ENCODE results near the gene C2CD2. TPM values are rescaled to one million over a fixed set of nuclear protein-coding genes. Genes with fewer than 3 reads are reported as not detected.

Gene C2CD2
- total RNA-seq, 2 experiments from 2014 or later, result 8.2 to 8.8 TPM

GRCh38 chr21:41971891-41972290 is 18.1 kb upstream of the C2CD2 start:
- no peak for ATAC-seq (ENCODE audit: poor library complexity)
- intact Hi-C loops (cut with DNase I, micrococcal nuclease), result no loop called here
- H3K27ac ChIP-seq (ENCODE audit: low read depth in 1 of 2, low read length in 2 of 2), result no peak overlapping the region
- peaks cover 0 to 18% of the 10 kb centered on the region in 2 experiments for H3K9me3 ChIP-seq (ENCODE audit: control insufficient read depth in 1 of 2, insufficient read depth in 1 of 2, low read length in 2 of 2)
- ChIA-PET POLR2A (no interaction called here), CTCF (no interaction called here)
- Mint-ChIP-seq H3K36me3 (ENCODE audit: low read depth) (no peaks in the 10 kb centered on the region), H3K4me3 (no peak overlapping the region), H3K27me3 (no peaks in the 10 kb centered on the region), H3K27ac (no peak overlapping the region), H3K4me1 (ENCODE audit: low read depth) (peaks cover 22% of the 10 kb centered on the region), H3K9me3 (no peaks in the 10 kb centered on the region)
- H3K36me3 ChIP-seq (ENCODE audit: insufficient read depth, low read length), result no peaks in the 10 kb centered on the region
- no peak overlapping the region for H3K4me3 ChIP-seq (ENCODE audit: low read length)
- DNase-seq, result no peak
- H3K4me1 ChIP-seq (ENCODE audit: insufficient read depth, low read length), result peaks cover 15% of the 10 kb centered on the region
- H3K27me3 ChIP-seq (ENCODE audit: control insufficient read depth in 1 of 2, insufficient read depth in 2 of 2, low read length in 2 of 2), result no peaks in the 10 kb centered on the region
- TF ChIP-seq, protein P1, sequence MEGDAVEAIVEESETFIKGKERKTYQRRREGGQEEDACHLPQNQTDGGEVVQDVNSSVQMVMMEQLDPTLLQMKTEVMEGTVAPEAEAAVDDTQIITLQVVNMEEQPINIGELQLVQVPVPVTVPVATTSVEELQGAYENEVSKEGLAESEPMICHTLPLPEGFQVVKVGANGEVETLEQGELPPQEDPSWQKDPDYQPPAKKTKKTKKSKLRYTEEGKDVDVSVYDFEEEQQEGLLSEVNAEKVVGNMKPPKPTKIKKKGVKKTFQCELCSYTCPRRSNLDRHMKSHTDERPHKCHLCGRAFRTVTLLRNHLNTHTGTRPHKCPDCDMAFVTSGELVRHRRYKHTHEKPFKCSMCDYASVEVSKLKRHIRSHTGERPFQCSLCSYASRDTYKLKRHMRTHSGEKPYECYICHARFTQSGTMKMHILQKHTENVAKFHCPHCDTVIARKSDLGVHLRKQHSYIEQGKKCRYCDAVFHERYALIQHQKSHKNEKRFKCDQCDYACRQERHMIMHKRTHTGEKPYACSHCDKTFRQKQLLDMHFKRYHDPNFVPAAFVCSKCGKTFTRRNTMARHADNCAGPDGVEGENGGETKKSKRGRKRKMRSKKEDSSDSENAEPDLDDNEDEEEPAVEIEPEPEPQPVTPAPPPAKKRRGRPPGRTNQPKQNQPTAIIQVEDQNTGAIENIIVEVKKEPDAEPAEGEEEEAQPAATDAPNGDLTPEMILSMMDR (IDR thresholded peaks at IDR 0.05), result no peak

- ATAC-seq (ENCODE audit: poor library complexity) (no peak), DNase-seq (no peak)
- peaks cover 22% of the 10 kb centered on the region for H3K4me1 Mint-ChIP-seq (ENCODE audit: low read depth)
- H3K9me3 Mint-ChIP-seq, result no peaks in the 10 kb centered on the region
- peaks cover 15% of the 10 kb centered on the region for H3K4me1 ChIP-seq (ENCODE audit: insufficient read depth, low read length)
- H3K9me3 ChIP-seq (ENCODE audit: control insufficient read depth in 1 of 2, insufficient read depth in 1 of 2, low read length in 2 of 2), result peaks cover 0 to 18% of the 10 kb centered on the region in 2 experiments
- H3K27ac Mint-ChIP-seq, result no peak overlapping the region
- no peak overlapping the region for H3K27ac ChIP-seq (ENCODE audit: low read depth in 1 of 2, low read length in 2 of 2)
- intact Hi-C loops (cut with DNase I, micrococcal nuclease), result no loop called here
- H3K4me3 Mint-ChIP-seq, result no peak overlapping the region
- H3K4me3 ChIP-seq (ENCODE audit: low read length), result no peak overlapping the region
- no peaks in the 10 kb centered on the region for H3K36me3 ChIP-seq (ENCODE audit: insufficient read depth, low read length)
- H3K36me3 Mint-ChIP-seq (ENCODE audit: low read depth), result no peaks in the 10 kb centered on the region
- CTCF ChIA-PET, result no interaction called here
- POLR2A ChIA-PET, result no interaction called here
- H3K27me3 ChIP-seq (ENCODE audit: control insufficient read depth in 1 of 2, insufficient read depth in 2 of 2, low read length in 2 of 2), result no peaks in the 10 kb centered on the region
- no peaks in the 10 kb centered on the region for H3K27me3 Mint-ChIP-seq
- TF ChIP-seq, protein P1 (IDR thresholded peaks at IDR 0.05), result no peak
Measured at GRCh38 chr21:41970751-41971653, 17.2 kb upstream of the C2CD2 start.

- CTCF ChIA-PET, result no interaction called here
- no peak overlapping the region for H3K27ac ChIP-seq (ENCODE audit: low read depth in 1 of 2, low read length in 2 of 2)
- no peaks in the 10 kb centered on the region for H3K36me3 Mint-ChIP-seq (ENCODE audit: low read depth)
- H3K9me3 Mint-ChIP-seq, result no peaks in the 10 kb centered on the region
- H3K36me3 ChIP-seq (ENCODE audit: insufficient read depth, low read length), result no peaks in the 10 kb centered on the region
- H3K9me3 ChIP-seq (ENCODE audit: control insufficient read depth in 1 of 2, insufficient read depth in 1 of 2, low read length in 2 of 2), result peaks cover 0 to 18% of the 10 kb centered on the region in 2 experiments
- H3K4me1 ChIP-seq (ENCODE audit: insufficient read depth, low read length), result peaks cover 15% of the 10 kb centered on the region
- H3K4me1 Mint-ChIP-seq (ENCODE audit: low read depth), result peaks cover 19% of the 10 kb centered on the region
- intact Hi-C loops (cut with DNase I, micrococcal nuclease), result no loop called here
- H3K27me3 ChIP-seq (ENCODE audit: control insufficient read depth in 1 of 2, insufficient read depth in 2 of 2, low read length in 2 of 2), result no peaks in the 10 kb centered on the region
- H3K4me3 Mint-ChIP-seq, result no peak overlapping the region
- no peak for ATAC-seq (ENCODE audit: poor library complexity)
- no peak overlapping the region for H3K27ac Mint-ChIP-seq
- H3K4me3 ChIP-seq (ENCODE audit: low read length), result no peak overlapping the region
- no peak for DNase-seq
- peaks cover under 1% of the 10 kb centered on the region for H3K27me3 Mint-ChIP-seq
- TF ChIP-seq, protein P1 (IDR thresholded peaks at IDR 0.05), result no peak
- POLR2A ChIA-PET, result no interaction called here
Measured at GRCh38 chr21:41970106-41970391, 16.2 kb upstream of the C2CD2 start.
